Umbilical cord (tissue), 2 donors: Measurements from ENCODE around the gene OR6Y1. TPM values are rescaled to one million over a fixed set of nuclear protein-coding genes. Genes with fewer than 3 reads are reported as not detected.
A peak's percentile ranks its signal among the peaks of the same experiment; 100 is the strongest.

Experiments used
- DNase-seq: peaks from one replicate; pipeline ENCODE4 v3.0.0-alpha.2; 2015; ENCODE audit warnings: low spot score
- total RNA-seq: library from RNA; depleted of rRNA; stranded (reverse); fragments of >200 nt; gene quantifications from one replicate; pipeline ENCODE4 v1.2.3, GENCODE V29; 2014; ENCODE audit warnings: low replicate concordance; ENCODE audit not compliant: insufficient read depth

The OR6Y1 gene
- total RNA-seq, 1 donor from 2014 or later = 7.7 TPM

- no peak for DNase-seq
Observed at GRCh38 chr1:158506369-158506987, 47.7 kb downstream of the OR6Y1 start.

- peak; percentile 61 for DNase-seq
Observed at GRCh38 chr1:158496374-158496773, 57.8 kb downstream of the OR6Y1 start.

GRCh38 chr1:158494796-158495195 lies 59.4 kb downstream of the OR6Y1 start:
- no peak for DNase-seq

Other genes with a start within 250 kb of the OR6Y1 start
- gene CD1B, start 222.9 kb downstream of the OR6Y1 start, total RNA-seq = 1.2 TPM
- gene CD1E, start 200.5 kb downstream of the OR6Y1 start, total RNA-seq = 0.72 TPM
- 5.1 TPM for gene OR10T2, start 154.9 kb downstream of the OR6Y1 start, total RNA-seq
- 8.2 TPM for gene OR10K2, start 128.2 kb downstream of the OR6Y1 start, total RNA-seq
- gene OR10K1, start 92.6 kb downstream of the OR6Y1 start, total RNA-seq = 1.7 TPM
- 14.0 TPM for gene OR10R2, start 82.2 kb downstream of the OR6Y1 start, total RNA-seq
- gene OR6P1, start 16.2 kb upstream of the OR6Y1 start, total RNA-seq = 7.9 TPM
- gene OR10X1, start 25.5 kb upstream of the OR6Y1 start, total RNA-seq = 5.1 TPM
- 3.6 TPM for gene OR10Z1, start 50.9 kb upstream of the OR6Y1 start, total RNA-seq
- 3.9 TPM for gene SPTA1, start 132.3 kb upstream of the OR6Y1 start, total RNA-seq
- 9.1 TPM for gene OR6K2, start 146.2 kb upstream of the OR6Y1 start, total RNA-seq
- gene OR6K3, start 166.3 kb upstream of the OR6Y1 start, total RNA-seq = 6.3 TPM
- gene OR6K6, start 200.3 kb upstream of the OR6Y1 start, total RNA-seq = 10.1 TPM
- gene OR6N1, start 217.8 kb upstream of the OR6Y1 start, total RNA-seq = 2.2 TPM
- gene OR6N2, start 226.8 kb upstream of the OR6Y1 start, total RNA-seq = 6.3 TPM